Measurements from ENCODE around the gene GAPDH.

DNA sequence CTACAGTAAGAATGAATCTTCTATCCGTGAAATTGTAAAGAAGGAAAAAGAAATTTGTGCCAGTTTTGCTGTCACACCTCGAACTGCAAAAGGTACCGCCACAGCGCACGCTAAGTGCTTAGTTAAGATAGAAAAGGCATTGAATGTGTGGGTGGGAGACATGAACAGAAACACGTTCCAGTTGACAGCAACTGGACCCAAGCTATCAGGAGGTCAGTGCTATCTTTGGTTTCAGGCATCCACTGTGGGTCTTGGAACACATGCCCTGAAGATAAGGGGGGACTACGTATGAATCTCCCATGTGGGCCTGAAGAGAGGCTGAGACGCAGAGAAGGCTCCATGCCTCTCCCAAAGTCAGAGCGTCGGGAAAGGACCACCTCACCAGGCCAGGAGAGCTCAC lies 11.7 kb downstream of the GAPDH start:
- TF ChIP-seq YY1 (IDR thresholded peaks at IDR 0.05; ENCODE audit: insufficient read depth, insufficient read length), result no peak
- no peak for TF ChIP-seq ZNF274 (IDR thresholded peaks at IDR 0.05; ENCODE audit: low read depth, low read length)
- no peak for TF ChIP-seq SUZ12 (IDR thresholded peaks at IDR 0.05; ENCODE audit: extremely low read depth, insufficient read depth, insufficient read length)

All from NT2/D1 (cell line).